Measurements from ENCODE around the gene FASTK. TPM values are rescaled to one million over a fixed set of nuclear protein-coding genes. Genes with fewer than 3 reads are reported as not detected.

Gene FASTK
- total and polyA plus RNA-seq, 2 donors (not counting 3 experiments of a cell fraction or from before 2014, with no cell fraction given), result 73.3 to 113 TPM

DNA sequence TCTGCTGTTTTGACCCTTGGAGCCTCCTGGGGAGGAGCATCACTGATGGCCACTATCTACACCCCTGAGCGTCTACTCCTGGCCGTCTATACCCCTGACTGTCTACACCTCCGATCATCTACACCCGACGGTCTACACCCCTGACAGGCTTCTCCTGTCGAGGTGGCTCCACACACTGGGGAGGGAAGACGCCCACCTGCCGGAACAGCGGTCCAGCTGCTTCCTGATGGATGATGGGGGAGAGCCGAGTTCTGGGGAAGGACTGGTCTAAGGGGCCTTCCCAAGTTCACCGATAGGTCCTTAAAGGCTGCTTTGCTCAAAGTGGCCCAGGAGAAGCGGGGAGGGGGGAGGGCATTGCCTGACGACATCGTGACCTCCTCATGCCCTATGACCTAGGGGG, 47.5 kb upstream of the FASTK start:
- CTCF ChIA-PET, result interaction anchor here (1.0 kb wide), 1 partner anchor 116 kb away, joined by 4 read pairs; no protein-coding TSS in a partner anchor
- H3K9me3 ChIP-seq (replicated peaks; ENCODE audit: control insufficient read depth, insufficient read depth, low read length), result no peaks in the 10 kb centered on the region
- TF ChIP-seq EZH2 (IDR thresholded peaks at IDR 0.05; ENCODE audit: borderline replicate concordance, low read depth, low read length, severe bottlenecking), result no peak
- no peak for TF ChIP-seq POLR2AphosphoS5 (IDR thresholded peaks at IDR 0.05; ENCODE audit: insufficient read depth, low read depth, low read length)
- TF ChIP-seq MYC (IDR thresholded peaks at IDR 0.05; ENCODE audit: low read depth, low read length), result no peak
- TF ChIP-seq, protein P1, sequence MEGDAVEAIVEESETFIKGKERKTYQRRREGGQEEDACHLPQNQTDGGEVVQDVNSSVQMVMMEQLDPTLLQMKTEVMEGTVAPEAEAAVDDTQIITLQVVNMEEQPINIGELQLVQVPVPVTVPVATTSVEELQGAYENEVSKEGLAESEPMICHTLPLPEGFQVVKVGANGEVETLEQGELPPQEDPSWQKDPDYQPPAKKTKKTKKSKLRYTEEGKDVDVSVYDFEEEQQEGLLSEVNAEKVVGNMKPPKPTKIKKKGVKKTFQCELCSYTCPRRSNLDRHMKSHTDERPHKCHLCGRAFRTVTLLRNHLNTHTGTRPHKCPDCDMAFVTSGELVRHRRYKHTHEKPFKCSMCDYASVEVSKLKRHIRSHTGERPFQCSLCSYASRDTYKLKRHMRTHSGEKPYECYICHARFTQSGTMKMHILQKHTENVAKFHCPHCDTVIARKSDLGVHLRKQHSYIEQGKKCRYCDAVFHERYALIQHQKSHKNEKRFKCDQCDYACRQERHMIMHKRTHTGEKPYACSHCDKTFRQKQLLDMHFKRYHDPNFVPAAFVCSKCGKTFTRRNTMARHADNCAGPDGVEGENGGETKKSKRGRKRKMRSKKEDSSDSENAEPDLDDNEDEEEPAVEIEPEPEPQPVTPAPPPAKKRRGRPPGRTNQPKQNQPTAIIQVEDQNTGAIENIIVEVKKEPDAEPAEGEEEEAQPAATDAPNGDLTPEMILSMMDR (IDR thresholded peaks at IDR 0.05; ENCODE audit: extremely low read depth in 1 of 2, insufficient read depth in 1 of 2, low read depth in 1 of 2, low read length in 2 of 2), result no peak
- TF ChIP-seq GATA2 (IDR thresholded peaks at IDR 0.05; ENCODE audit: insufficient read depth, insufficient read length, low read depth, low read length), result no peak
- TF ChIP-seq, protein P2, sequence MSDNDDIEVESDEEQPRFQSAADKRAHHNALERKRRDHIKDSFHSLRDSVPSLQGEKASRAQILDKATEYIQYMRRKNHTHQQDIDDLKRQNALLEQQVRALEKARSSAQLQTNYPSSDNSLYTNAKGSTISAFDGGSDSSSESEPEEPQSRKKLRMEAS (IDR thresholded peaks at IDR 0.05; ENCODE audit: insufficient read depth, insufficient read length), result no peak
- TF ChIP-seq JUN (IDR thresholded peaks at IDR 0.05; ENCODE audit: borderline replicate concordance, insufficient read depth, insufficient read length, low read depth), result no peak
- TF ChIP-seq POLR2A (IDR thresholded peaks at IDR 0.05; ENCODE audit: low read depth, low read length), result no peak
- no peak for TF ChIP-seq FOS (IDR thresholded peaks at IDR 0.05; ENCODE audit: borderline replicate concordance, insufficient read depth, low read length)
- no peak for FAIRE-seq
- H3K36me3 ChIP-seq (ENCODE audit: control insufficient read depth in 2 of 2, extremely low read depth in 1 of 2, insufficient read depth in 2 of 2, low read length in 2 of 2), result peaks cover 4 to 67% of the 10 kb centered on the region in 2 experiments
- POLR2A ChIA-PET, result no interaction called here
- H3K4me3 ChIP-seq (replicated peaks in 1 of 3; ENCODE audit: insufficient read depth in 1 of 3, low read depth in 1 of 3, low read length in 3 of 3), result no peak overlapping the region
- dilution Hi-C loops (cut with MboI; ENCODE audit: extremely low pct_ligation_motif_present, low sequenced_read_pairs), result no loop called here
- no TSS peak for BruUV-seq (replicated peaks)
- no peak overlapping the region for H3K9ac ChIP-seq (replicated peaks; ENCODE audit: extremely low read depth, insufficient read depth, low read length)
- H2AFZ ChIP-seq (ENCODE audit: low read depth, low read length), result no peak overlapping the region
- H3K4me2 ChIP-seq (ENCODE audit: insufficient read depth, low read length), result no peak overlapping the region
- no peaks in the 10 kb centered on the region for H3K27me3 ChIP-seq (ENCODE audit: control insufficient read depth in 2 of 2, insufficient read depth in 2 of 2, low read length in 2 of 2)
- H3K27ac ChIP-seq (ENCODE audit: insufficient read depth, low read depth, low read length), result no peak overlapping the region
- peaks cover 2% of the 10 kb centered on the region for H4K20me1 ChIP-seq (replicated peaks; ENCODE audit: control insufficient read depth, extremely low read depth, insufficient read depth, low read length)
- no peaks in the 10 kb centered on the region for H3K9me1 ChIP-seq (replicated peaks; ENCODE audit: control insufficient read depth, extremely low read depth, insufficient read depth, low read length)
- no peaks in the 10 kb centered on the region for H3K79me2 ChIP-seq (ENCODE audit: control insufficient read depth, insufficient read depth, low read length)
- H3K4me1 ChIP-seq (ENCODE audit: control insufficient read depth, extremely low read depth, insufficient read depth, low read length), result no peaks in the 10 kb centered on the region
- intact Hi-C loops (cut with micrococcal nuclease), result no loop called here
- DNase-seq (ENCODE audit: low read depth, low spot score), result no peak
